OCI-LY1 (cell line): ENCODE results near the gene GALNT10.

Experiments used
- H2AFZ ChIP-seq: fragments of 200-600 bp; sonication (generic), shearing (Covaris generic); 2 replicates; pipeline ENCODE4 v1.6.0; 2014; ENCODE audit warnings: antibody characterized with exemption, mild to moderate bottlenecking, low read length
- H3F3A ChIP-seq: fragments of 200-600 bp; sonication (generic), shearing (Covaris generic); 2 replicates; pipeline ENCODE4 v1.6.0; 2014; ENCODE audit warnings: mild to moderate bottlenecking, antibody characterized with exemption, low read length, moderate library complexity; ENCODE audit not compliant: insufficient read depth
- H3K27ac ChIP-seq: fragments of 200-600 bp; sonication (generic); 2 replicates; pipeline ENCODE4 v1.5.1; 2014; ENCODE audit warnings: low read length, mixed run types, mild to moderate bottlenecking, low read depth; ENCODE audit not compliant: poor library complexity, severe bottlenecking
- H3K27me3 ChIP-seq: fragments of 200-600 bp; sonication (generic); 2 replicates; pipeline ENCODE4 v1.6.0; 2014; ENCODE audit warnings: antibody characterized with exemption, mild to moderate bottlenecking, low read length, moderate library complexity; ENCODE audit not compliant: insufficient read depth
- H3K36me3 ChIP-seq: fragments of 200-600 bp; sonication (generic); 2 replicates; pipeline ENCODE4 v1.6.1; 2014; ENCODE audit warnings: mild to moderate bottlenecking, antibody characterized with exemption, low read length, moderate library complexity, mixed read lengths; ENCODE audit not compliant: insufficient read depth
- H3K4me1 ChIP-seq: fragments of 200-600 bp; sonication (generic); 2 replicates; pipeline ENCODE4 v1.5.1; 2014; ENCODE audit warnings: mild to moderate bottlenecking, low read length, moderate library complexity; ENCODE audit not compliant: insufficient read depth, severe bottlenecking
- H3K4me2 ChIP-seq: fragments of 200-600 bp; sonication (generic), shearing (Covaris generic); 2 replicates; pipeline ENCODE4 v1.6.1; 2014; ENCODE audit warnings: low read length
- H3K4me3 ChIP-seq: fragments of 200-600 bp; sonication (generic); 2 replicates; pipeline ENCODE4 v1.5.1; 2014; ENCODE audit warnings: low read length, low read depth, mild to moderate bottlenecking, mixed read lengths; ENCODE audit not compliant: poor library complexity, severe bottlenecking
- H3K79me2 ChIP-seq: fragments of 200-600 bp; shearing (Covaris generic); 2 replicates; pipeline ENCODE4 v1.6.1; 2016; ENCODE audit warnings: mixed run types, low read length, mixed read lengths; ENCODE audit not compliant: insufficient read depth
- H3K9ac ChIP-seq: fragments of 200-600 bp; sonication (generic), shearing (Covaris generic); 2 replicates; pipeline ENCODE4 v1.6.1; 2014; ENCODE audit warnings: mild to moderate bottlenecking, low read length, mixed read lengths
- H3K9me2 ChIP-seq: fragments of 200-600 bp; sonication (generic), shearing (Covaris generic); 2 replicates; pipeline ENCODE4 v1.6.1; 2014; ENCODE audit warnings: low read depth, mild to moderate bottlenecking, low read length, mixed read lengths
- H3K9me3 ChIP-seq: fragments of 200-600 bp; shearing (Covaris generic); 2 replicates; pipeline ENCODE4 v1.6.1; 2014; ENCODE audit warnings: low read length, mixed read lengths
- H4K20me1 ChIP-seq: fragments of 200-600 bp; sonication (generic), shearing (Covaris generic); 2 replicates; pipeline ENCODE4 v1.6.0; 2016; ENCODE audit warnings: mild to moderate bottlenecking, low read length; ENCODE audit not compliant: insufficient read depth
- CTCF ChIP-seq: fragments of 200-600 bp; sonication (generic), shearing (Covaris generic); IDR thresholded peaks from 2 replicates; pipeline ENCODE4 v1.5.1; 2017; ENCODE audit warnings: mild to moderate bottlenecking, antibody characterized with exemption, low read length, moderate library complexity, mixed read lengths
- EZH2 ChIP-seq: fragments of 200-600 bp; sonication (generic), shearing (Covaris generic); IDR thresholded peaks from 2 replicates; pipeline ENCODE4 v1.8.0; 2017; ENCODE audit warnings: borderline replicate concordance, mixed run types, mild to moderate bottlenecking, antibody characterized with exemption, low read length, moderate library complexity, mixed read lengths

Gene GALNT10

GRCh38 chr5:154430961-154431630, 240.6 kb downstream of the GALNT10 start:
- no peak overlapping the region for H3K27ac ChIP-seq
- no peaks in the 10 kb centered on the region for H3K9me3 ChIP-seq
- H3K9me2 ChIP-seq: no peaks in the 10 kb centered on the region
- TF ChIP-seq CTCF (no peak), EZH2 (no peak)
- no peaks in the 10 kb centered on the region for H3K4me1 ChIP-seq
- no peak overlapping the region for H3K4me2 ChIP-seq
- H3K36me3 ChIP-seq: peaks cover 18% of the 10 kb centered on the region
- no peak overlapping the region for H3K9ac ChIP-seq
- H2AFZ ChIP-seq: no peak overlapping the region
- no peaks in the 10 kb centered on the region for H4K20me1 ChIP-seq
- H3F3A ChIP-seq: no peaks in the 10 kb centered on the region
- no peaks in the 10 kb centered on the region for H3K27me3 ChIP-seq
- no peaks in the 10 kb centered on the region for H3K79me2 ChIP-seq
- H3K4me3 ChIP-seq: no peak overlapping the region

- Histone ChIP-seq H2AFZ (no peak overlapping the region), H3K9me3 (no peaks in the 10 kb centered on the region), H3K4me1 (no peaks in the 10 kb centered on the region), H3K27ac (no peak overlapping the region), H3K4me3 (no peak overlapping the region), H3K9ac (no peak overlapping the region), H3K4me2 (no peak overlapping the region), H3K36me3 (peaks cover 56% of the 10 kb centered on the region), H4K20me1 (no peaks in the 10 kb centered on the region), H3F3A (no peaks in the 10 kb centered on the region), H3K27me3 (no peaks in the 10 kb centered on the region), H3K79me2 (no peaks in the 10 kb centered on the region), H3K9me2 (no peaks in the 10 kb centered on the region)
- TF ChIP-seq EZH2: no peak
- TF ChIP-seq CTCF: no peak
Measured at GRCh38 chr5:154435226-154435625, 244.7 kb downstream of the GALNT10 start.

GRCh38 chr5:154437281-154437965, 246.9 kb downstream of the GALNT10 start:
- Histone ChIP-seq H3K27ac (no peak overlapping the region), H3K9me3 (no peaks in the 10 kb centered on the region), H3F3A (no peaks in the 10 kb centered on the region), H4K20me1 (no peaks in the 10 kb centered on the region), H3K9ac (no peak overlapping the region), H3K4me2 (no peak overlapping the region), H3K4me3 (no peak overlapping the region), H3K9me2 (no peaks in the 10 kb centered on the region), H3K4me1 (no peaks in the 10 kb centered on the region), H2AFZ (no peak overlapping the region), H3K36me3 (peaks cover 78% of the 10 kb centered on the region), H3K27me3 (no peaks in the 10 kb centered on the region), H3K79me2 (no peaks in the 10 kb centered on the region)
- TF ChIP-seq CTCF (no peak), EZH2 (no peak)
